ENCODE data around the gene MYOZ1.

GRCh38 chr10:73645251-73645650 is 4.0 kb upstream of the MYOZ1 start:
- TF ChIP-seq FOXP2 (optimal IDR thresholded peaks at IDR 0.05; ENCODE audit: borderline replicate concordance, extremely low read depth, extremely low read length, insufficient read depth) (no peak), POLR2AphosphoS5 (IDR thresholded peaks at IDR 0.05; ENCODE audit: low read depth, low read length) (no peak), TAF1 (IDR thresholded peaks at IDR 0.05; ENCODE audit: borderline replicate concordance, insufficient read depth, low read length) (no peak)
